ENCODE data around the gene FBXO34. TPM values are rescaled to one million over a fixed set of nuclear protein-coding genes. Genes with fewer than 3 reads are reported as not detected.

FBXO34 gene
- total and polyA plus RNA-seq, 9 of the 15 experiments (the other 6 are each of a cell fraction or from before 2014, with no cell fraction given): 6.3 to 24.9 (median 16.2) TPM

DNA sequence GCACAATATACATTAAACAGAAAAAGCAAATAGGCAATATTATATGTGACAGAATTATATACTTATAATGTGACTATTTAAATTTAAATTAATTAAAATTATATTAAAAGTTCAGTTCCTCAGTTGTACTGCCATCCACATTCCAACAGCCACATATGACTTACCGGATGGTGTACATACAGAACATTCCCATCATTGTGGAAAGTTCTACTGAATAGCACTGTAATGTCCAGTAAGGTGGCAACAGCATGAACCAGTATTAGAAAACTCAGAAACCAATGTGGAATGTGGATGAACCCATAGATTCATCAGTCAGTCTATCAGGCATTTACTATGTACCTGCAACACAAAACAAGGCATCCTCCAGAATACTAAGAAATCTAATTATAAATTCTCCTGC is 128.0 kb downstream of the FBXO34 start (continued):
- TF ChIP-seq, protein P1, sequence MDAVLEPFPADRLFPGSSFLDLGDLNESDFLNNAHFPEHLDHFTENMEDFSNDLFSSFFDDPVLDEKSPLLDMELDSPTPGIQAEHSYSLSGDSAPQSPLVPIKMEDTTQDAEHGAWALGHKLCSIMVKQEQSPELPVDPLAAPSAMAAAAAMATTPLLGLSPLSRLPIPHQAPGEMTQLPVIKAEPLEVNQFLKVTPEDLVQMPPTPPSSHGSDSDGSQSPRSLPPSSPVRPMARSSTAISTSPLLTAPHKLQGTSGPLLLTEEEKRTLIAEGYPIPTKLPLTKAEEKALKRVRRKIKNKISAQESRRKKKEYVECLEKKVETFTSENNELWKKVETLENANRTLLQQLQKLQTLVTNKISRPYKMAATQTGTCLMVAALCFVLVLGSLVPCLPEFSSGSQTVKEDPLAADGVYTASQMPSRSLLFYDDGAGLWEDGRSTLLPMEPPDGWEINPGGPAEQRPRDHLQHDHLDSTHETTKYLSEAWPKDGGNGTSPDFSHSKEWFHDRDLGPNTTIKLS (IDR thresholded peaks at IDR 0.05; ENCODE audit: borderline replicate concordance, low read depth): no peak
- TF ChIP-seq, protein P2, sequence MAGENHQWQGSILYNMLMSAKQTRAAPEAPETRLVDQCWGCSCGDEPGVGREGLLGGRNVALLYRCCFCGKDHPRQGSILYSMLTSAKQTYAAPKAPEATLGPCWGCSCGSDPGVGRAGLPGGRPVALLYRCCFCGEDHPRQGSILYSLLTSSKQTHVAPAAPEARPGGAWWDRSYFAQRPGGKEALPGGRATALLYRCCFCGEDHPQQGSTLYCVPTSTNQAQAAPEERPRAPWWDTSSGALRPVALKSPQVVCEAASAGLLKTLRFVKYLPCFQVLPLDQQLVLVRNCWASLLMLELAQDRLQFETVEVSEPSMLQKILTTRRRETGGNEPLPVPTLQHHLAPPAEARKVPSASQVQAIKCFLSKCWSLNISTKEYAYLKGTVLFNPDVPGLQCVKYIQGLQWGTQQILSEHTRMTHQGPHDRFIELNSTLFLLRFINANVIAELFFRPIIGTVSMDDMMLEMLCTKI (IDR thresholded peaks at IDR 0.05; ENCODE audit: partially characterized antibody): no peak
- TF ChIP-seq NCOA2 (IDR thresholded peaks at IDR 0.05; ENCODE audit: partially characterized antibody in 2 of 2): no peak
- no peak for TF ChIP-seq TEAD2 (tag; IDR thresholded peaks at IDR 0.05)
- no peak for TF ChIP-seq GATAD2A (IDR thresholded peaks at IDR 0.05)
- TF ChIP-seq CHCHD3 (CRISPR knock-in tag; IDR thresholded peaks at IDR 0.05): no peak
- TF ChIP-seq HNRNPLL (IDR thresholded peaks at IDR 0.05; ENCODE audit: low read depth, low read length, poor library complexity, severe bottlenecking): no peak
- no peak for TF ChIP-seq MTA1 (IDR thresholded peaks at IDR 0.05; ENCODE audit: borderline replicate concordance)
- no peak for TF ChIP-seq PHF20 (IDR thresholded peaks at IDR 0.05; ENCODE audit: partially characterized antibody)

DNA sequence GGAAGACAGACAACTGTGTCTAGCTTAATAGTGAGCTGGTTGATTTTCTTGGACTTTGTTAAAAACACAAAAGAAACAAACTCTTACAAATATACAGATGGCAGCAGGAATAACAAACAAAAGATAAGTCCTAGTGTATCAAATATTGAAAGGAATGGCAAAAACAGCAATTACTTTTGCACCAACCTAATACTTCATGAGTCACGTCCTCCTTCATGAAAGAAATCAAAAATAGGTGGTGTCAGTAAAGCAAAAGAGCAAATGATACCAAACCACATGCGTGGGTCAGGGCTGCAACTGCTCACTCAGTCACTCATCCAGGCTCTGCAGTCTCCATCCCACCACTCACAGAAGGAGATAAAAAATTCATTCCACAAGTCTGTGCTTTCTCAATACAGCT is 128.6 kb downstream of the FBXO34 start:
- ATAC-seq: no peak
- WGBS (ENCODE audit: insufficient coverage, low coverage, missing lambda C conversion rate): 56% methylated on average over 2 of the region's 2 CpGs
- BruUV-seq (replicated peaks): no TSS peak
- TF ChIP-seq, protein P3, sequence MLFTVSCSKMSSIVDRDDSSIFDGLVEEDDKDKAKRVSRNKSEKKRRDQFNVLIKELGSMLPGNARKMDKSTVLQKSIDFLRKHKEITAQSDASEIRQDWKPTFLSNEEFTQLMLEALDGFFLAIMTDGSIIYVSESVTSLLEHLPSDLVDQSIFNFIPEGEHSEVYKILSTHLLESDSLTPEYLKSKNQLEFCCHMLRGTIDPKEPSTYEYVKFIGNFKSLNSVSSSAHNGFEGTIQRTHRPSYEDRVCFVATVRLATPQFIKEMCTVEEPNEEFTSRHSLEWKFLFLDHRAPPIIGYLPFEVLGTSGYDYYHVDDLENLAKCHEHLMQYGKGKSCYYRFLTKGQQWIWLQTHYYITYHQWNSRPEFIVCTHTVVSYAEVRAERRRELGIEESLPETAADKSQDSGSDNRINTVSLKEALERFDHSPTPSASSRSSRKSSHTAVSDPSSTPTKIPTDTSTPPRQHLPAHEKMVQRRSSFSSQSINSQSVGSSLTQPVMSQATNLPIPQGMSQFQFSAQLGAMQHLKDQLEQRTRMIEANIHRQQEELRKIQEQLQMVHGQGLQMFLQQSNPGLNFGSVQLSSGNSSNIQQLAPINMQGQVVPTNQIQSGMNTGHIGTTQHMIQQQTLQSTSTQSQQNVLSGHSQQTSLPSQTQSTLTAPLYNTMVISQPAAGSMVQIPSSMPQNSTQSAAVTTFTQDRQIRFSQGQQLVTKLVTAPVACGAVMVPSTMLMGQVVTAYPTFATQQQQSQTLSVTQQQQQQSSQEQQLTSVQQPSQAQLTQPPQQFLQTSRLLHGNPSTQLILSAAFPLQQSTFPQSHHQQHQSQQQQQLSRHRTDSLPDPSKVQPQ (CRISPR knock-in tag; IDR thresholded peaks at IDR 0.05; ENCODE audit: borderline replicate concordance): no peak
- no peak for TF ChIP-seq ZNF830 (CRISPR knock-in tag; IDR thresholded peaks at IDR 0.05)
- no peak for TF ChIP-seq SRSF9 (IDR thresholded peaks at IDR 0.05; ENCODE audit: borderline replicate concordance, low read depth, low read length)
- TF ChIP-seq, protein P4, sequence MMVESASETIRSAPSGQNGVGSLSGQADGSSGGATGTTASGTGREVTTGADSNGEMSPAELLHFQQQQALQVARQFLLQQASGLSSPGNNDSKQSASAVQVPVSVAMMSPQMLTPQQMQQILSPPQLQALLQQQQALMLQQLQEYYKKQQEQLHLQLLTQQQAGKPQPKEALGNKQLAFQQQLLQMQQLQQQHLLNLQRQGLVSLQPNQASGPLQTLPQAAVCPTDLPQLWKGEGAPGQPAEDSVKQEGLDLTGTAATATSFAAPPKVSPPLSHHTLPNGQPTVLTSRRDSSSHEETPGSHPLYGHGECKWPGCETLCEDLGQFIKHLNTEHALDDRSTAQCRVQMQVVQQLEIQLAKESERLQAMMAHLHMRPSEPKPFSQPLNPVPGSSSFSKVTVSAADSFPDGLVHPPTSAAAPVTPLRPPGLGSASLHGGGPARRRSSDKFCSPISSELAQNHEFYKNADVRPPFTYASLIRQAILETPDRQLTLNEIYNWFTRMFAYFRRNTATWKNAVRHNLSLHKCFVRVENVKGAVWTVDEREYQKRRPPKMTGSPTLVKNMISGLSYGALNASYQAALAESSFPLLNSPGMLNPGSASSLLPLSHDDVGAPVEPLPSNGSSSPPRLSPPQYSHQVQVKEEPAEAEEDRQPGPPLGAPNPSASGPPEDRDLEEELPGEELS (CRISPR knock-in tag; IDR thresholded peaks at IDR 0.05; ENCODE audit: borderline replicate concordance): no peak

More for the DNA sequence above, 128.6 kb downstream of the FBXO34 start:
- POLR2A ChIA-PET: no interaction called here
- Histone ChIP-seq H3K9me3 (replicated peaks; ENCODE audit: control insufficient read depth, insufficient read depth, low read depth, low read length) (no peaks in the 10 kb centered on the region), H3K9ac (ENCODE audit: insufficient read depth in 1 of 2, low read depth in 2 of 2, low read length in 2 of 2) (no peak overlapping the region), H4K20me1 (replicated peaks; ENCODE audit: control insufficient read depth, insufficient read depth, low read length) (no peaks in the 10 kb centered on the region), H3K36me3 (ENCODE audit: control insufficient read depth, insufficient read depth, low read length) (no peaks in the 10 kb centered on the region), H3K27me3 (ENCODE audit: control insufficient read depth in 2 of 2, insufficient read depth in 2 of 2, low read length in 2 of 2) (no peaks in the 10 kb centered on the region), H3K4me3 (no peak overlapping the region), H2AFZ (ENCODE audit: low read depth, low read length) (no peak overlapping the region), H3K27ac (ENCODE audit: extremely low read depth, low read depth, low read length) (peak overlapping the region; percentile 26; the same call in 1 of the 3 replicates), H3K4me2 (ENCODE audit: insufficient read depth, low read length) (no peak overlapping the region), H3K79me2 (ENCODE audit: control insufficient read depth, insufficient read depth, low read length) (peaks cover 29% of the 10 kb centered on the region), H3K4me1 (replicated peaks in 1 of 2; ENCODE audit: control insufficient read depth in 2 of 2, insufficient read depth in 2 of 2, low read length in 2 of 2) (peaks cover 0 to 11% of the 10 kb centered on the region in 2 experiments; a peak in 3 of 5 replicates), H3K9me1 (ENCODE audit: control insufficient read depth, insufficient read depth, low read length) (no peaks in the 10 kb centered on the region)
- in situ Hi-C loops (cut with MboI): no loop called here
- intact Hi-C loops (cut with micrococcal nuclease): no loop called here
- CTCF ChIA-PET (ENCODE audit: low intra/inter-chr PET ratio): no interaction called here
- DNase-seq (ENCODE audit: extremely low read depth in 1 of 4, low spot score in 3 of 4) (no peak), FAIRE-seq (no peak)
